ENCODE measurements around the gene EIF5A. TPM values are rescaled to one million over a fixed set of nuclear protein-coding genes. Genes with fewer than 3 reads are reported as not detected.

The EIF5A gene
- total RNA-seq, 4 donors from 2014 or later: 115 to 384 (median 273) TPM

DNA sequence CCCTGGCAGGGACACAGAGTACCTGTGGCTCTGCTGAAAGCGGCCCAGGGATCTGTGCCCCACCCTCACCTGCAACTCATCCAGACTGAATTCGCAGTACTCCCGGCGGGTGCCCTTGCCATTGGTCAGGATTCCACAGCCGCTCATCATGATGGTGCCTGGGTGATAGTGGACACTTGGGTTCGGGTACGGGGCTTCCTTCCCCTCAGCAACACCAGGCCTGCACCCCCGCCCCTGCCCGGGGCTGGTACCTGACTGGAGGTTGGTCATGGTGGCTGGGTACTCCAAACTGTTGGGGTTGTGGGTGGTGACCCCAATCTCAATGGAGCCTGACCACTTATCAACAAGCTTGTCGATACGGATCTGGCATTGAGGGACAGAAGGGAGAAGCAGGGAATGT lies 18.8 kb downstream of the EIF5A start:
- Histone ChIP-seq H3K4me1 (peaks cover 15 to 24% of the 10 kb centered on the region in 2 donors), H3K36me3 (peaks cover 0 to 49% of the 10 kb centered on the region in 2 donors), H3K27me3 (no peaks in the 10 kb centered on the region), H3K27ac (no peak overlapping the region), H3K9me3 (no peaks in the 10 kb centered on the region), H3K4me3 (no peak overlapping the region)
- no peak for ATAC-seq
- DNase-seq: no peak
- in situ Hi-C loops (cut with MboI; ENCODE audit: low sequenced_read_pairs in 4 of 4) (loop anchor here in 1 of 4 donors (25.0 kb wide), 1 partner anchor 289 kb away; the partner anchor contains the start of genes SLC16A11 and SLC16A13), intact Hi-C loops (cut with DNase I; ENCODE audit: low total_unique reads) (loop anchor here (5.0 kb wide), 1 partner anchor 236 kb away; the partner anchor contains the start of gene SENP3)
- TF ChIP-seq POLR2A (IDR thresholded peaks at IDR 0.05): no peak
- TF ChIP-seq, protein P1, sequence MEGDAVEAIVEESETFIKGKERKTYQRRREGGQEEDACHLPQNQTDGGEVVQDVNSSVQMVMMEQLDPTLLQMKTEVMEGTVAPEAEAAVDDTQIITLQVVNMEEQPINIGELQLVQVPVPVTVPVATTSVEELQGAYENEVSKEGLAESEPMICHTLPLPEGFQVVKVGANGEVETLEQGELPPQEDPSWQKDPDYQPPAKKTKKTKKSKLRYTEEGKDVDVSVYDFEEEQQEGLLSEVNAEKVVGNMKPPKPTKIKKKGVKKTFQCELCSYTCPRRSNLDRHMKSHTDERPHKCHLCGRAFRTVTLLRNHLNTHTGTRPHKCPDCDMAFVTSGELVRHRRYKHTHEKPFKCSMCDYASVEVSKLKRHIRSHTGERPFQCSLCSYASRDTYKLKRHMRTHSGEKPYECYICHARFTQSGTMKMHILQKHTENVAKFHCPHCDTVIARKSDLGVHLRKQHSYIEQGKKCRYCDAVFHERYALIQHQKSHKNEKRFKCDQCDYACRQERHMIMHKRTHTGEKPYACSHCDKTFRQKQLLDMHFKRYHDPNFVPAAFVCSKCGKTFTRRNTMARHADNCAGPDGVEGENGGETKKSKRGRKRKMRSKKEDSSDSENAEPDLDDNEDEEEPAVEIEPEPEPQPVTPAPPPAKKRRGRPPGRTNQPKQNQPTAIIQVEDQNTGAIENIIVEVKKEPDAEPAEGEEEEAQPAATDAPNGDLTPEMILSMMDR (IDR thresholded peaks at IDR 0.05 in 4 of 5, conservative IDR thresholded peaks at IDR 0.05 in 1 of 5): no peak

DNA sequence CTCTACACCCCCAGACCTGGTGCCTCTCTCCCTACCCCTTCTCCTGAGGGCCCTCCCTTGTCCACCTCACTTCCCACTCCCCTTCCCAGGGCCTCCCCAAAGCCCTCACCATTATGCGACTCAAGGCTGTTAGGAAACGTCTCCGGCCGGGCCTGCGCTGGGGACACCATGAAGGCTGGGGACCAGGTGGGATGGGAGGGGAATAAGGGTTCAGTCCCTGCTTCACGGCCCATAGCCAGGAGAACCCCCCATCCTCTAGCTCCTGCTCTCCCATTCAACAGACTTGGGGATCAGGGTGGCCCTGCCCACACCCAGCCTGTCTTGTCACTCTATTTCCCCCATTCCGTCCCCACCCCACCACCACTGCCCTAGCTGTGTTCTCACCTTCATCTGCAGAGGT lies 19.6 kb downstream of the EIF5A start:
- Histone ChIP-seq H3K4me1 (peaks cover 15 to 24% of the 10 kb centered on the region in 2 donors), H3K27ac (no peak overlapping the region), H3K9me3 (no peaks in the 10 kb centered on the region), H3K4me3 (no peak overlapping the region), H3K36me3 (peaks cover 0 to 41% of the 10 kb centered on the region in 2 donors), H3K27me3 (no peaks in the 10 kb centered on the region)
- DNase-seq: no peak
- in situ Hi-C loops (cut with MboI; ENCODE audit: low sequenced_read_pairs in 4 of 4): loop anchor here in 1 of 4 donors (25.0 kb wide), 1 partner anchor 290 kb away; the partner anchor contains the start of genes SLC16A11 and SLC16A13
- intact Hi-C loops (cut with DNase I; ENCODE audit: low total_unique reads): loop anchor here (5.0 kb wide), 1 partner anchor 235 kb away; the partner anchor contains the start of gene SENP3
- TF ChIP-seq POLR2A (IDR thresholded peaks at IDR 0.05): no peak
- TF ChIP-seq, protein P1 (IDR thresholded peaks at IDR 0.05 in 4 of 5, conservative IDR thresholded peaks at IDR 0.05 in 1 of 5): no peak
- no peak for ATAC-seq

DNA sequence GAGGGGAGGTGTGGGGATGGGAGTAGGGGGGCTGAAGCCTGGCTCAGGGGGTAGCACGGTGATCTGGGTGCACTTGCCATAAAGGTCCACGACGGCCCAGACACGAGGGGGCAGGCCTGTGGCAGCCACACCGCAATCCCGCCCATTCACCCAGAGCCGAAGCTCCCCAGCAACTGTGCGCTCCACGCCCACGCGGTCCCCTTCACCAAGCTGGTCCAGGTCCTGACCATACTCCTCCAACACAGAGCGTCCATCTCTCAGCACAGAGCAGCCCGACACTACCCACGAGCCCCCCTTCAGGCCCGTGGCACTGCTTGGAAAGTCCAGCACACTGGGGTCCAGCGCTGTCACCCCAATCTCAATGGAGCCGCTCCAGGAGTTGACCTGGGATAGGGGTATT lies 20.1 kb downstream of the EIF5A start:
- intact Hi-C loops (cut with DNase I; ENCODE audit: low total_unique reads): loop anchor here (5.0 kb wide), 1 partner anchor 235 kb away; the partner anchor contains the start of gene SENP3
- in situ Hi-C loops (cut with MboI; ENCODE audit: low sequenced_read_pairs in 4 of 4): loop anchor here in 1 of 4 donors (25.0 kb wide), 1 partner anchor 290 kb away; the partner anchor contains the start of genes SLC16A11 and SLC16A13
- DNase-seq (no peak), ATAC-seq (no peak)
- Histone ChIP-seq H3K9me3 (no peaks in the 10 kb centered on the region), H3K4me3 (no peak overlapping the region), H3K27me3 (no peaks in the 10 kb centered on the region), H3K27ac (no peak overlapping the region), H3K36me3 (peaks cover 0 to 36% of the 10 kb centered on the region in 2 donors), H3K4me1 (peaks cover 15 to 24% of the 10 kb centered on the region in 2 donors)
- no peak for TF ChIP-seq POLR2A (IDR thresholded peaks at IDR 0.05)
- TF ChIP-seq, protein P1 (IDR thresholded peaks at IDR 0.05 in 4 of 5, conservative IDR thresholded peaks at IDR 0.05 in 1 of 5): no peak

DNA sequence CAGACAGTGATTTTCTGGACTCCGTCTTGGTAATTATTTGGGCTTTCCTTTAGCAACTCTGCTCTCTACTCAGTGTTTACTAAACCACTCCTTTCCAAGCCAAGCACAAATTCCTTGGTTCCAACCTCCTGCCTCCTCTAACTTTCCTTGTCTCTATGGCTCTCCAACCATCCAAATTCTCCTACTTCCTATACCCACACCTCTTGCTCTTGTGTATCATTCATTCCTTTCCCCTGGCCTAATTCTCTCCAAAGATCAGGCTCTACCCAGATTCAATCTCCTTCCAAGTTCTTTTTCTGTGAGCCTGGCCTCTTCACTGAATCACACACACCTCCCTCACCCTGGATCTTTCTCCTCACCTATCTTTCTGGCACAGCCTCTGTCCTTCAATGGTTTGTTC lies 20.6 kb downstream of the EIF5A start:
- TF ChIP-seq, protein P1 (IDR thresholded peaks at IDR 0.05 in 4 of 5, conservative IDR thresholded peaks at IDR 0.05 in 1 of 5): no peak
- TF ChIP-seq POLR2A (IDR thresholded peaks at IDR 0.05): no peak
- intact Hi-C loops (cut with DNase I; ENCODE audit: low total_unique reads) (loop anchor here (5.0 kb wide), 1 partner anchor 234 kb away; the partner anchor contains the start of gene SENP3), in situ Hi-C loops (cut with MboI; ENCODE audit: low sequenced_read_pairs in 4 of 4) (loop anchor here in 1 of 4 donors (25.0 kb wide), 1 partner anchor 291 kb away; the partner anchor contains the start of genes SLC16A11 and SLC16A13)
- Histone ChIP-seq H3K36me3 (peaks cover 0 to 31% of the 10 kb centered on the region in 2 donors), H3K4me3 (peak overlapping the region; percentile 78 to 99 (median 93)), H3K4me1 (peaks cover 15 to 24% of the 10 kb centered on the region in 2 donors), H3K27me3 (no peaks in the 10 kb centered on the region), H3K27ac (peak overlapping the region; percentile 94 to 99 (median 96)), H3K9me3 (no peaks in the 10 kb centered on the region)
- DNase-seq: no peak
- ATAC-seq: no peak

Data from gastrocnemius medialis (tissue), 4 donors.